T-helper 2 cell treated with Interferon-gamma antibody and Interleukin-4, amounts not matched to agents 5 μg/mL and 100 μg/mL, for 36 hours (primary cell): Measurements from ENCODE around the gene VASH2.

Experiments
- DNase-seq: peaks from one replicate; pipeline ENCODE4 v3.0.0; 2021; ENCODE audit warnings: low spot score
- H3K27ac Mint-ChIP-seq: one replicate; pipeline ENCODE4 v1.8.0; 2021; ENCODE audit warnings: mild to moderate bottlenecking, mixed read lengths
- H3K27me3 Mint-ChIP-seq: one replicate; pipeline ENCODE4 v1.8.0; 2021; ENCODE audit warnings: low read depth, mixed read lengths
- H3K36me3 Mint-ChIP-seq: one replicate; pipeline ENCODE4 v1.8.0; 2021; ENCODE audit warnings: low read depth, mixed read lengths
- H3K4me1 Mint-ChIP-seq: one replicate; pipeline ENCODE4 v1.8.0; 2021; ENCODE audit warnings: low read depth, mixed read lengths
- H3K4me3 Mint-ChIP-seq: one replicate; pipeline ENCODE4 v1.8.0; 2022; ENCODE audit warnings: mild to moderate bottlenecking, moderate library complexity, mixed read lengths
- H3K9me3 Mint-ChIP-seq: one replicate; pipeline ENCODE4 v1.8.0; 2021; ENCODE audit warnings: mixed read lengths

Gene VASH2

DNA sequence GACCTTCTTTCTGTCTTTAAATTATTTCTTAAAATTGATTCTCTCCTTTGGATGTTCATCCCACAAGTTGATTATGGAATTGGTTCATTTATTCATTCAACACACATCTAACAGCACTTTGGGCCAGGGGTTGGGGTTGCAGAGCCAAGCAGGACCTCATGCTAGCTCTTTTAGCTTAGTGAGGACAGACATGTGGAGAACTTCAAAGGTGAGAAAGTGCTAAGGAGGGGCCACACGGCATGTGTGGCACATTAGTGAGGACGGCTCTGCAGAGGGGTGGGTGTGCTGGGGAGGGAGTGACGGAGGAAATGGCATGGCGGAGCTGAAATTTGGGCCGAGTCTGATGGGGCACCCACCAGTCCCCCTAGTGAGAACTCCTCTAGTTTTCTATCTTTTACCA is 32.5 kb upstream of the VASH2 start:
- Mint-ChIP-seq H3K27ac (no peak overlapping the region), H3K36me3 (no peaks in the 10 kb centered on the region), H3K27me3 (peaks cover 14% of the 10 kb centered on the region)

DNA sequence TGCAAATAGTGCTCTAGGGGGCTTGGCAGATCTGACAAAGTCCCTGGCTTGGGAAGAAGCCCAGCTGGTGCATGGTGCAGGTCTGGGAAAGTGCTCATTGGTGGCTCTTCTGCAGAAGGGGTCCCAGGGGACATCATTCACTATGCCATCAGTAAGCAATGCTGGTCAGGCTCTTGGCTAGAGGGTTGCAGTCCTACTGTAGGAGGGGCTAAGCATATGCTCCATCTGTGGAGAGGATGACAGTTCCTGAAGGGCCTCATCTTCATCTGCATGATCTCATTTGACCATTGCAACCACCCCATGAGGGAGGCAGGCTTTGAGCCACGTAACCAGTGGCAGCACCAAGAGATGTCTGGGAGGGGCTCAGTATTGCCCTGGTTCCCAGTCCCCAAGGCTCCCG is 31.5 kb upstream of the VASH2 start:
- Mint-ChIP-seq H3K36me3 (no peaks in the 10 kb centered on the region), H3K27ac (no peak overlapping the region), H3K27me3 (peaks cover 14% of the 10 kb centered on the region)

More for the DNA sequence above, 32.5 kb upstream of the VASH2 start:
- DNase-seq, result no peak
- Mint-ChIP-seq H3K9me3 (no peaks in the 10 kb centered on the region), H3K4me1 (no peaks in the 10 kb centered on the region), H3K4me3 (no peak overlapping the region)

DNA sequence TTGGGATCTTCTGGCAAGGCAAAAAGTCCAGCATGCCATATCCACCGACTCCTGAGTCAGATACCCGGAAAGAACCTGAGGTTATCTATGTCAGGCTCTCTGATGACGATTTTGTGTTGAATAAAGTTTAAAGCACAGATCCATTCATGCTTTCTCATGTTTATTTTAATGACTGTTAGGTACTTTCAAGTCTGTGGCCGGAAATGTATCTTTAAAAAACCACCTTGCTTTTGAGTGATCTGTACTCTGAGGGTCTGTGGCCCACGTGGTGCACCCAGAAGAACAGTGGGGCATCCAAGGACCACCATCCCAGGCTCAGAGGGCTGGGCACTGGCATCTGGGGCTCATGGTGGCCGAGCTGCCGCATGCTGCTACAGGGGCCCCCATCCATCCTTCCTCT is 30.1 kb upstream of the VASH2 start:
- Mint-ChIP-seq H3K27me3 (peaks cover 19% of the 10 kb centered on the region), H3K27ac (no peak overlapping the region), H3K4me1 (no peaks in the 10 kb centered on the region), H3K4me3 (no peak overlapping the region), H3K9me3 (no peaks in the 10 kb centered on the region), H3K36me3 (no peaks in the 10 kb centered on the region)
- DNase-seq, result no peak

More for the DNA sequence above, 31.5 kb upstream of the VASH2 start:
- Mint-ChIP-seq H3K4me1 (no peaks in the 10 kb centered on the region), H3K4me3 (no peak overlapping the region), H3K9me3 (no peaks in the 10 kb centered on the region)
- no peak for DNase-seq

DNA sequence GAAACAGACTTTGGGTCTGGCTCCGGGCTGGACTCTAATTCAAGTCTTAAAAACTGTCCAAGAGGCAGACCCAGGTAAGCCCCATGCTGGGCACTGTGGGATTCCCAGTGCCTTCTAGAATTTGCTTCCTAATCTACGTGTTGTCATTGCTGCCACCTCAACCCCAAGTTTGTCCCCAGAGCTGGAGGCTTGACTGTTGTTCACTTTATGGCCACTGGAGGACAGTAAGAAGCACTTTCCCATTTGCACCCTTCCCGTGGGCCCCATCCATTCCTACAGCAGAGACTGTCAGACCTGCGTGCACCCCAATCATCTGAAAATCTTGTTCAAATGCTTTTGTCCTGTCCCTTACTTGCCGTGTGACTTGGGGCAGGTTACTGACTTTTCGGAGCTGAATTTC is 29.4 kb upstream of the VASH2 start:
- no peak for DNase-seq
- peaks cover 19% of the 10 kb centered on the region for H3K27me3 Mint-ChIP-seq
- no peaks in the 10 kb centered on the region for H3K9me3 Mint-ChIP-seq
- no peaks in the 10 kb centered on the region for H3K36me3 Mint-ChIP-seq
- H3K27ac Mint-ChIP-seq, result no peak overlapping the region
- H3K4me3 Mint-ChIP-seq, result no peak overlapping the region
- peaks cover 1% of the 10 kb centered on the region for H3K4me1 Mint-ChIP-seq

DNA sequence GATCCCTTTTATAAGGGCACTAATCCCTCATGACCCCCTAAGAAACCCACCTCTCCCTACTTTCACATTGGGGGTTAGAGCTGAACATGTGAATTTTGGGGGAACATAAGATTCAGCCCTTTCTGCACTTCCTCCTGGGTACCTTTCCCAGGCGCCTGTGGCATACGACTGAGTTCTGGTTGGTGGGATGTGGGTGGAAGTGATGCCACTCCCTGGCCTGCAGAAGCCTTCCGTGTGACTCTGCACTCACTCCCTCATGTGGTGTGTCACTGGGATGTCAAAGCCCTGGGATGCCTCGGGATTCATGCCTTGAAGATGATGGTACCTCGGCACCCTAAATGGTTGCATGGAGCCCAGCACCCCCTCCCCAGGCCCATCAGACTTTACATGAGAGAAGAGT is 28.3 kb upstream of the VASH2 start:
- Mint-ChIP-seq H3K36me3 (no peaks in the 10 kb centered on the region), H3K4me3 (no peak overlapping the region), H3K27ac (no peak overlapping the region), H3K27me3 (peaks cover 13% of the 10 kb centered on the region), H3K9me3 (no peaks in the 10 kb centered on the region), H3K4me1 (peaks cover 1% of the 10 kb centered on the region)
- DNase-seq, result no peak

DNA sequence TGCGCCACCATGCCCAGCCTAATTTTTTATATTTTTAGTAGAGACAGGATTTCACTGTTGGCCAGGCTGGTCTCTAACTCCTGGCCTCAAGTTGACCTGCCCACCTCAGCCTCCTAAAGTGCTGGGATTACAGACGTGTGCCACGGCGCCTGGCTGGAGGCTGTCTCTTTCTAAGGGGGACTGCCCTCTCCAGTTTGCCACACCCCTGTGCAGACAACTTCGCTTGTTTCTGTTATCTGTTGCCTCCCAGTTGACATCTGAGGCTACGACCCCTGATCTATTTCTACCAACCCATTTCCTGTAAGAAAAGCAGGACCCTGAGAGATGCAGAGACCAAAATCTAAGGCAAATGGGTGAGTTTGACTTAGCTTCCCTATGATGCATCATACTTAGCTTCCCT is 24.0 kb upstream of the VASH2 start:
- no peaks in the 10 kb centered on the region for H3K36me3 Mint-ChIP-seq
- DNase-seq, result no peak
- no peak overlapping the region for H3K4me3 Mint-ChIP-seq
- peaks cover 8% of the 10 kb centered on the region for H3K27me3 Mint-ChIP-seq
- no peak overlapping the region for H3K27ac Mint-ChIP-seq
- peaks cover 5% of the 10 kb centered on the region for H3K4me1 Mint-ChIP-seq
- H3K9me3 Mint-ChIP-seq, result no peaks in the 10 kb centered on the region

DNA sequence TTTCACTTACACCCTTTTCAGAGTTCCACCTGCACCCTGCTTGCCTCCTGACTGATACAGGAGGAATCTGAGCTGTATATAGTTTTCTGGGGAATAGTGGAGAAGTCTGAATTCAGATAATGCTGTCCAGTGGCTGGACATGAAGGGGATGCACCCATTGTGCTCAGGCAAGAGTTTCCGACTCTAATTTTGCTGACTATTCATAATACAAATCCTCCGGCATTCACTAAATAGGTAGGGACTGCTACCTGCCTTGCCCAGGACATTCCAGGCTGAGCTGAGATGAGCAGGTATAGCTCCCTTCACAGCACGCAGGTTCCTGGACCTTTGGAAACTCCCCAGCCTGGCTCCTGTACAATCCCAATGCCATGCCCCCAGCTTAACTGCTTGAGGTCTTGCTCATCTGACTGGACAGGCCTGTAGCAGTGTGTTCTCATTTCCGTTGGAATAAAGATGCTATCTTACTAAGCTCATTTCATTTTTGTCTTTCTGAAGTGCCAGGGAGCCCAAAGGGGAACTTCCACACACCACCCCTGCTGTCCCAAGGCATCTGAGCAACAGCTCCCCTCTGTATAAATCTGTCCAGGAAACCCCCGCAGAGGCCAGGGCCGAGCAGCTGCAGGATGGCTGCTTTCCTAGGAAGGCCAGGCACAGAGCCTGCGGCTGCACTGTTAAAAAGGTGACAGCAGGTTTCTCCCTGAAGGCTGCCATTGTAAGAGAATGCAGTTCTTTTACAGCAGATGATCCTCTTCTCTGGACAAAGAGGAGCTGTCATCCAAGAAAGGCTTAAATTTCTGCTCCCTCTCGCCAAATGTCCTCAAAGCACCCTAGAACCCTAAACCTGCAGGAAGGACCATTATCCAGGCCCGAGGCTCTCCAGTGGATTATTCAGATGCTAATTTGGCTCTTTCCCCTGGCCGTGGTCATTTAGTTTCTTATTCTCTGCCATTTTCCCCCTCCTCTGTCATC is 21.7 kb upstream of the VASH2 start:
- no peaks in the 10 kb centered on the region for H3K9me3 Mint-ChIP-seq
- H3K4me1 Mint-ChIP-seq, result peaks cover 5% of the 10 kb centered on the region
- DNase-seq, result no peak
- no peak overlapping the region for H3K4me3 Mint-ChIP-seq
- peaks cover 5% of the 10 kb centered on the region for H3K27me3 Mint-ChIP-seq
- H3K27ac Mint-ChIP-seq, result no peak overlapping the region
- no peaks in the 10 kb centered on the region for H3K36me3 Mint-ChIP-seq

DNA sequence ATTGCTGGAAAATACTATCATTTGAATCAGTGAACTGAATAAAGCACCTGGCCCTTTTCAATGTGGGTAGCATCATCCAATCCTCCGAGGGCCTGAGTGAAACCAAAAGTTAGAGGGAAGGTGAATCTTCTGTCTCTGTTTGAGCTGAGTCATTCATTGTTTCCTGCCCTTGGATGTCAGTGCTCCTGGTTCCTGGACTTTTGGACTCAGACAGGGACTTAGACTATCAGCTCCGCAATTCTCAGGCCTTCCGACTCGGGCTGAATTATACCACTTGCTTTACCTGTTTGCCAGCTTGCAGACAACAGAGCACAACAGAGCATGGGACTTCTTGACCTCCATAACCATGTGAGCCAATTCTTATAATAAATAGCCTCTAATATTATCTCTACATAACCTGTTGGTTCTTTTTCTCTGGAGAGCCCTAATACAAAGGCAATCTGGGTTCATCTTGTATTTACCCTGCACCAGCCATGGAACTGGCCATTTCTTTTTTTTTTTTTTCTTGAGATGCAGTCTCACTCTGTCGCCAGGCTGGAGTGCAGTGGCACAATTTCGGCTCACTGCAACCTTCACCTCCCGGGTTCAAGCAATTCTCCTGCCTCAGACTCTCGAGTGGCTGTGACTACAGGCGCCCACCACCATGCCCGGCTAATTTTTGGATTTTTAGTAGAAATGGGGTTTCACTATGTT is 19.2 kb upstream of the VASH2 start:
- DNase-seq, result no peak
- no peaks in the 10 kb centered on the region for H3K9me3 Mint-ChIP-seq
- H3K36me3 Mint-ChIP-seq, result no peaks in the 10 kb centered on the region
- no peaks in the 10 kb centered on the region for H3K27me3 Mint-ChIP-seq
- H3K4me3 Mint-ChIP-seq, result no peak overlapping the region
- peaks cover 4% of the 10 kb centered on the region for H3K4me1 Mint-ChIP-seq
- H3K27ac Mint-ChIP-seq, result no peak overlapping the region

DNA sequence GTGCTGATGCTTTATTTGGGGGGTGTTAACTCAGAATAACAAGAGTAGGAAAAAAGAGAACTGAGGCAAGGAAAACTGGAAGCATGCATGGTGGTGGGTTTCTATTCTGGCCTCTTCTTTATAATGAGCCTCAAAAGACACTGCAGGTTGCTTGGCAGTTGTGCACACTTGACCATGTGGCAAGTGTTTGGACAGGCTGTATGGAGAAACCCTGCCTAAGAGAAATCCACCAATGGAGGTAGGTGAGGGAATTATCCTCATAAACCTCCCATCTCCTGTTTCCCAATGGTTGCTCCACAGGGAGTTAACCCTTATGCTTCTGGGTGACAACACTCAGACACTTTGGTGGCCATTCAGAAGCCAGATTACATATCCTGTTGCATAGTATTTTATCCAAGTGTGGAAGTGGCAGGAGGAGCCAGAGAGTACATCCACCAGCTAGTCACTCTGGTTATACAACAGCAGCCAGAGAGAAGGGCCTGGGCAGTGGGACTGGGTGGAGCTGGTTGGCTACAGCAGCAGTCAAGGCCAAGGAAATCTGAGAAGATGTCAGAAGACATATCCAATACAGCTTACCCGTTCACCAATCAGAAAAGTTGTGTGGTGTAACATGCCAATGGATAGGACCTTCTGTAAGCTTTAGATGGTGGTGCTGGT is 16.4 kb upstream of the VASH2 start:
- DNase-seq, result no peak
- H3K27ac Mint-ChIP-seq, result no peak overlapping the region
- H3K4me3 Mint-ChIP-seq, result no peak overlapping the region
- no peaks in the 10 kb centered on the region for H3K27me3 Mint-ChIP-seq
- H3K36me3 Mint-ChIP-seq, result no peaks in the 10 kb centered on the region
- H3K4me1 Mint-ChIP-seq, result peaks cover 8% of the 10 kb centered on the region
- H3K9me3 Mint-ChIP-seq, result no peaks in the 10 kb centered on the region

DNA sequence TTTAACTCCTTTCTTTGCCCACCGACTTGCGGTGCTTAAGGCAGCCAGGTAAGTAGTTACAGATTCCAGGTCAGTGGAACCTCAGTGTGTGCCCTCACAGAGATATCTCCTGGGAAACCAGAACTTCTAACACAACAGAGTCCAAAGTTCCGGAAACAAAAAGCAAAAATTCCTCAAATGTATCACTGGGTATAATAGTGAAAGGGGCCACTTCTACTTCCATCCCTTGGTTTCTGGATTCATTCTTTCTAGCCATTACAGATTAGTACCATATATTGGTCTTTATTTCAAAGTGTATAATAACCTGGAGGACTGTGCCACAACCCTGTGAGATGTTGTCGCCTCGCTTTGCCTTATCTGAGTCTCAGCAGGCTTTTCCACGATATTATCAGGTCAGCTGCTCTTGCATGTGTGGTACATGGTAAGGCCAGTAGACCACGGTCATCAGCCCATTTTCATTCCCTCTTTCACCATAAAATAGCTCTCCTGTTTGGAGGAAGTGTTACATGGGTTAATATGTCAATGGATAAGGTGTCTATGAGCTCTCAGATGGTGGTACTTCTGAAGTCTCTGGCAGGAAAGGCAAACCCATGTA is 14.9 kb upstream of the VASH2 start:
- no peak overlapping the region for H3K4me3 Mint-ChIP-seq
- no peak overlapping the region for H3K27ac Mint-ChIP-seq
- peaks cover 8% of the 10 kb centered on the region for H3K4me1 Mint-ChIP-seq
- no peaks in the 10 kb centered on the region for H3K36me3 Mint-ChIP-seq
- DNase-seq, result no peak
- no peaks in the 10 kb centered on the region for H3K9me3 Mint-ChIP-seq
- peaks cover 3% of the 10 kb centered on the region for H3K27me3 Mint-ChIP-seq

DNA sequence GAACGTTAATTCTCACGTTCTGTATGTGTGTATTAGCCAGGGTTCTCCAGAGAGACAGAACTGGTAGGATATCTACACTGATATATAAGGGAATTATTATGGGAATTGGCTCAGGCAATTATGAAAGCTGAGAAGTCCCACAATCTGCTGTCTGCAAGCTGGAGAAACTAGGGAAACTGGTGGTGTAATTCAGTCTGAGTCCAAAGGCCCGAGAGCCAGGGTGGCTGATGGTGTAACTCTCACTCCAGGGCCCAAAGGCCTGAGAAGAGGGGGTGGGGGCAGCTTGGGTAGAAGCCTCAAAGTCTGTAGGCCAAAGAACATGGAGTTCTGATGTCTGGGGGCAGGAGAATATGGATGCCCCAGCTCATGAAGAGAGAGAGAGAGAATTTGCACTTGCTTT is 13.3 kb upstream of the VASH2 start:
- no peaks in the 10 kb centered on the region for H3K36me3 Mint-ChIP-seq
- no peak for DNase-seq

DNA sequence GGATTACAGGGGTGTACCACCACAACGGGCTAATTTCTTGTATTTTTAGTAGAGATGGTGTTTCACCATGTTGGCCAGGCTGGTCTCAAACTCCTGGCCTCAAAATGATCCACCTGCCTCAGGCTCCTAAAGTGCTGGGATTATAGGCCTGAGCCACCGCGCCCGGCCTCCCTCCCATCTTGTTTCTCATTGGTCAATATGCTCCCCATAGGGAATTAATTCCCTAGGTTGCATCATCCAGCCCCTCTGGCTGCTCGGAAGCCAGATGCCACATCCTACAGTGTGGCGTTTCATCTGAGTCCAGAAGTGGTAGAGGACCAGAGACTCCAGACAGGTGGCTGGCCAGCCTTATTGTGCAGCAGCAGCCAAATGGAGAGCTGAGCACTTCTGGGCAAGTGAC is 11.5 kb upstream of the VASH2 start:
- no peak for DNase-seq
- H3K36me3 Mint-ChIP-seq, result no peaks in the 10 kb centered on the region
- no peaks in the 10 kb centered on the region for H3K9me3 Mint-ChIP-seq
- peaks cover 7% of the 10 kb centered on the region for H3K27me3 Mint-ChIP-seq
- peaks cover 5% of the 10 kb centered on the region for H3K4me1 Mint-ChIP-seq
- no peak overlapping the region for H3K27ac Mint-ChIP-seq
- no peak overlapping the region for H3K4me3 Mint-ChIP-seq

More for the DNA sequence above, 13.3 kb upstream of the VASH2 start:
- Mint-ChIP-seq H3K27me3 (peaks cover 7% of the 10 kb centered on the region), H3K27ac (no peak overlapping the region), H3K4me1 (peaks cover 5% of the 10 kb centered on the region), H3K9me3 (no peaks in the 10 kb centered on the region), H3K4me3 (no peak overlapping the region)

DNA sequence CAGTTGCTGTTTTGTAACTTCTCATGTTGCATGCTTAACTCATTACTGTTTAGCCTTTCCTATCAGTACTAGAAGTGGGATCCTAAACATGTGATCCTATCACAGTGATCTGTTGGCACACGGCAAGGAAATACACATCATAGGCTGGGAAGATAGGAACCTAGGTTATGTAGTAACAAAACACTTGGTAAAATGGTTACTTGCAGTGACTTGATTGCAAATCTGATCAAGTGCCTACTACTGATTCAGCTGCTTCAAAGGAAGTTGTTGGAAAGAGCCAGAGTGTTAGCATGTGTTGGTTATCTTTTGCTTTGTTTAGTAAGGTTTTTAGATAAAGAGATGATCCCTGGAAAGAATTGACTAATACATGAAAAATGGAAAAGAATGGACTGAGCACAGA is 8.9 kb upstream of the VASH2 start:
- peaks cover 11% of the 10 kb centered on the region for H3K27me3 Mint-ChIP-seq
- no peak for DNase-seq
- H3K27ac Mint-ChIP-seq, result no peak overlapping the region
- peaks cover 5% of the 10 kb centered on the region for H3K4me1 Mint-ChIP-seq
- H3K9me3 Mint-ChIP-seq, result no peaks in the 10 kb centered on the region
- H3K36me3 Mint-ChIP-seq, result no peaks in the 10 kb centered on the region
- H3K4me3 Mint-ChIP-seq, result no peak overlapping the region
